ENCODE measurements around the gene ZMYND8.
"Not testable (repeated sequence)": the region's sequence is repeated elsewhere in the genome, so short reads cannot be mapped to it uniquely, and the experiment has no call there.

Gene ZMYND8

GRCh38 chr20:47263080-47263464 lies 93.4 kb downstream of the ZMYND8 start:
- in situ Hi-C loops (cut with HindIII; ENCODE audit: low pct_ligation_motif_present, low pct_unique_long_range_greater_than_20kb, low sequenced_read_pairs), result no loop called here
- no peak for DNase-seq

- in situ Hi-C loops (cut with HindIII; ENCODE audit: low pct_ligation_motif_present, low pct_unique_long_range_greater_than_20kb, low sequenced_read_pairs), result no loop called here
- no peak for DNase-seq
Observed at GRCh38 chr20:47262365-47263013, 94.0 kb downstream of the ZMYND8 start.

- in situ Hi-C loops (cut with HindIII; ENCODE audit: low pct_ligation_motif_present, low pct_unique_long_range_greater_than_20kb, low sequenced_read_pairs), result no loop called here
- no peak for DNase-seq
Observed at GRCh38 chr20:47262008-47262364, 94.5 kb downstream of the ZMYND8 start.

- in situ Hi-C loops (cut with HindIII; ENCODE audit: low pct_ligation_motif_present, low pct_unique_long_range_greater_than_20kb, low sequenced_read_pairs); DNase-seq: not testable (repeated sequence)
Observed at GRCh38 chr20:47261161-47261774, 95.2 kb downstream of the ZMYND8 start.

- in situ Hi-C loops (cut with HindIII; ENCODE audit: low pct_ligation_motif_present, low pct_unique_long_range_greater_than_20kb, low sequenced_read_pairs); DNase-seq: not testable (repeated sequence)
Observed at GRCh38 chr20:47260540-47261126, 95.9 kb downstream of the ZMYND8 start.

- no peak for DNase-seq
- in situ Hi-C loops (cut with HindIII; ENCODE audit: low pct_ligation_motif_present, low pct_unique_long_range_greater_than_20kb, low sequenced_read_pairs), result no loop called here
Observed at GRCh38 chr20:47258745-47259695, 97.5 kb downstream of the ZMYND8 start.

- DNase-seq, result no peak
- in situ Hi-C loops (cut with HindIII; ENCODE audit: low pct_ligation_motif_present, low pct_unique_long_range_greater_than_20kb, low sequenced_read_pairs), result no loop called here
Observed at GRCh38 chr20:47257771-47258170, 98.7 kb downstream of the ZMYND8 start.

GRCh38 chr20:47257256-47257655 lies 99.2 kb downstream of the ZMYND8 start:
- in situ Hi-C loops (cut with HindIII; ENCODE audit: low pct_ligation_motif_present, low pct_unique_long_range_greater_than_20kb, low sequenced_read_pairs), result no loop called here
- no peak for DNase-seq

- no peak for DNase-seq
- in situ Hi-C loops (cut with HindIII; ENCODE audit: low pct_ligation_motif_present, low pct_unique_long_range_greater_than_20kb, low sequenced_read_pairs), result no loop called here
Observed at GRCh38 chr20:47256668-47257236, 99.7 kb downstream of the ZMYND8 start.

GRCh38 chr20:47253872-47254271 lies 102.6 kb downstream of the ZMYND8 start:
- in situ Hi-C loops (cut with HindIII; ENCODE audit: low pct_ligation_motif_present, low pct_unique_long_range_greater_than_20kb, low sequenced_read_pairs), result no loop called here
- DNase-seq, result no peak

- no peak for DNase-seq
- in situ Hi-C loops (cut with HindIII; ENCODE audit: low pct_ligation_motif_present, low pct_unique_long_range_greater_than_20kb, low sequenced_read_pairs), result no loop called here
Observed at GRCh38 chr20:47252879-47253307, 103.6 kb downstream of the ZMYND8 start.

- in situ Hi-C loops (cut with HindIII; ENCODE audit: low pct_ligation_motif_present, low pct_unique_long_range_greater_than_20kb, low sequenced_read_pairs), result no loop called here
- no peak for DNase-seq
Observed at GRCh38 chr20:47251154-47252020, 105.1 kb downstream of the ZMYND8 start.

GRCh38 chr20:47250360-47250759 lies 106.1 kb downstream of the ZMYND8 start:
- in situ Hi-C loops (cut with HindIII; ENCODE audit: low pct_ligation_motif_present, low pct_unique_long_range_greater_than_20kb, low sequenced_read_pairs), result no loop called here
- DNase-seq, result no peak

- in situ Hi-C loops (cut with HindIII; ENCODE audit: low pct_ligation_motif_present, low pct_unique_long_range_greater_than_20kb, low sequenced_read_pairs), result no loop called here
- DNase-seq, result no peak
Observed at GRCh38 chr20:47249913-47250312, 106.6 kb downstream of the ZMYND8 start.

- no peak for DNase-seq
- in situ Hi-C loops (cut with HindIII; ENCODE audit: low pct_ligation_motif_present, low pct_unique_long_range_greater_than_20kb, low sequenced_read_pairs), result no loop called here
Observed at GRCh38 chr20:47248448-47248966, 108.0 kb downstream of the ZMYND8 start.

- no peak for DNase-seq
- in situ Hi-C loops (cut with HindIII; ENCODE audit: low pct_ligation_motif_present, low pct_unique_long_range_greater_than_20kb, low sequenced_read_pairs), result no loop called here
Observed at GRCh38 chr20:47247972-47248371, 108.5 kb downstream of the ZMYND8 start.

- no peak for DNase-seq
- in situ Hi-C loops (cut with HindIII; ENCODE audit: low pct_ligation_motif_present, low pct_unique_long_range_greater_than_20kb, low sequenced_read_pairs), result no loop called here
Observed at GRCh38 chr20:47246061-47246777, 110.3 kb downstream of the ZMYND8 start.

Measured in ACHN (cell line).